ENCODE data around the gene CEP152.

Gene CEP152

DNA sequence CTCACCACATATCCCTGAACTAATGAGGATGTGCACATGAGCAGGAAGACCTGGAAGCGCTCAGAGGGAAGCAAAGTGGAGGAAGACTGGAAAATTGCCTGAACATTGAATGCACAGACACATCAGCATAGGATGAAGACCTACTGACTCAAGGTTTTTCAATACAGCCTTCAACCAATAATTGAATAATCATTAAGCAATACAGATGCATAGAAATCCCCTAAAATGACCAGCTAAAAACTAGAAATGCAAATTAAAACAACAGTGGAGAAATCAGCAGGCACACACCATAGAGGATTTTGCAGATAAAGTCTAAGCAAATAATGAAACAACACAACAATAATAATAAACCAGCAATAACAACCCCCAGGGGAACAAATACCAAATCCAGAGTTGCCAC is 80.4 kb downstream of the CEP152 start:
- no peak overlapping the region for H3K4me3 ChIP-seq (ENCODE audit: low read depth, low read length)
- peaks cover 4% of the 10 kb centered on the region for H3K9me3 ChIP-seq (ENCODE audit: control insufficient read depth, insufficient read depth, low read length)
- no peaks in the 10 kb centered on the region for H3K4me1 ChIP-seq (ENCODE audit: control insufficient read depth, insufficient read depth, low read length)
- no peak overlapping the region for H3K27ac ChIP-seq (ENCODE audit: low read depth, low read length)
- H3K9ac ChIP-seq (ENCODE audit: low read depth, low read length) = no peak overlapping the region
- H3K36me3 ChIP-seq (ENCODE audit: control insufficient read depth, insufficient read depth, low read length) = no peaks in the 10 kb centered on the region; the same call in 1 of the 2 replicates
- H3K27me3 ChIP-seq (ENCODE audit: control insufficient read depth, insufficient read depth, low read length) = no peaks in the 10 kb centered on the region

DNA sequence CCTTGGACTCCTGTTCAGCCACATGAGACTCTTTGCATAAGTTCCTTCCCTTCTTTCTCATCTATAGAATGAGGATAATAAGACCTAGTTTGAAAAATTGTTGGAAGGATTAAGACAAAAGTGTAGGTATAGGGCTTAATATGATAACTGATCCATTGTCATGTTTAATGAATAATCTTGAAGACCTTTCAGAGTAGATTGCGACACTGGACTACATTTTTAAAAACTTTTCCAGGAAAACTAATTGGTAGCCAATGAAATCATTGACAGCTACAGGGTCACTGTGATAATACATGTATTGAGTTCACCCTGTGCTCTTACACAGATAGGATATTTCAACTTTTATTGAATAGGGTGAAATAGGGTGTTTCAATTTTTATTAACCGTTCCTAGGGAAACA is 86.9 kb downstream of the CEP152 start:
- no peak overlapping the region for H3K4me3 ChIP-seq (ENCODE audit: low read depth, low read length)
- no peaks in the 10 kb centered on the region for H3K4me1 ChIP-seq (ENCODE audit: control insufficient read depth, insufficient read depth, low read length)
- no peak overlapping the region for H3K27ac ChIP-seq (ENCODE audit: low read depth, low read length)
- no peaks in the 10 kb centered on the region for H3K9me3 ChIP-seq (ENCODE audit: control insufficient read depth, insufficient read depth, low read length)
- H3K27me3 ChIP-seq (ENCODE audit: control insufficient read depth, insufficient read depth, low read length) = no peaks in the 10 kb centered on the region
- no peaks in the 10 kb centered on the region; the same call in 1 of the 2 replicates for H3K36me3 ChIP-seq (ENCODE audit: control insufficient read depth, insufficient read depth, low read length)
- H3K9ac ChIP-seq (ENCODE audit: low read depth, low read length) = no peak overlapping the region

DNA sequence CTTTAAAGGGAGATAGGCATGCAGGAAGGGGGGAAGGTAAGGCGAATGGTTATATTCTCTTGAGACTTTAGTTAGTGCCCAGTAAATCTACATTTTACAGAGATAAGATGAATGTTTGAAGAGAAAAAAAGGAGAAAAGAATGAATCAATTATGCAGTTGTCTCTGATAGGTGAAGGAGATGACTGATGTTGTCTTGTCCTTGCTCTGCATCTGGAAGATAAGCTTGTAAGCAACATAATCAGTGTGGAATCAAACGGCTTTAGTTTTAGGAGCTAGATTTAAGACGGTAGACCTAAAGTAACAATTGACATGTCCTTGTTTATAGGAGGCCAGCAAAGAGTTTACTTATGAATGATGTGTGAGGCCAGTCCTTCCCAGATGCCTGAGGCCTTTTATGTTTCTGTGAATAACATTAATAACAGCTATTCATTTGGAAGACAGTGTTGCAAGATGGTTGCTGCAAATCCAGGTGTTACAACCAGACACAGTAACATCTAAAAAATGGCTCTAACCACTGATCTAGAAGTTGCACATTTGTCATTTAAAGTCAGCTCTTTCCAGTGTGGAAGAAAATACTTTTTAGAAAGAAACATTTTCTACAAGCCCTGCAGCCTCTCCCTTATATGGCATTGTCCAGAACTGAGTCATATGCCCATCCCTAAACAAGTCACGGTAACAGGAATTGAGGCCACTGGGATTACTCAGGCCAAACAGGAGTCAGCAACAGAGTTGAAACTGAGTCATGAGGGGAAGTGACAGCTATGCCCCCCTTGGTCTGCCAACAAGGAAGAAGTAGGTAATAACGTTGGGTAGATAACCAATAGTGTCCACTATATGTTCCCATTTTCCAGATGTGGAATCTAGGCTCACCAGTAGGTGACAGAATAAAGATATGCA is 87.9 kb downstream of the CEP152 start:
- H3K36me3 ChIP-seq (ENCODE audit: control insufficient read depth, insufficient read depth, low read length) = no peaks in the 10 kb centered on the region
- H3K27ac ChIP-seq (ENCODE audit: low read depth, low read length) = no peak overlapping the region
- H3K9me3 ChIP-seq (ENCODE audit: control insufficient read depth, insufficient read depth, low read length) = no peaks in the 10 kb centered on the region
- no peaks in the 10 kb centered on the region for H3K4me1 ChIP-seq (ENCODE audit: control insufficient read depth, insufficient read depth, low read length)
- H3K27me3 ChIP-seq (ENCODE audit: control insufficient read depth, insufficient read depth, low read length) = no peaks in the 10 kb centered on the region
- no peak overlapping the region for H3K4me3 ChIP-seq (ENCODE audit: low read depth, low read length)
- H3K9ac ChIP-seq (ENCODE audit: low read depth, low read length) = no peak overlapping the region

DNA sequence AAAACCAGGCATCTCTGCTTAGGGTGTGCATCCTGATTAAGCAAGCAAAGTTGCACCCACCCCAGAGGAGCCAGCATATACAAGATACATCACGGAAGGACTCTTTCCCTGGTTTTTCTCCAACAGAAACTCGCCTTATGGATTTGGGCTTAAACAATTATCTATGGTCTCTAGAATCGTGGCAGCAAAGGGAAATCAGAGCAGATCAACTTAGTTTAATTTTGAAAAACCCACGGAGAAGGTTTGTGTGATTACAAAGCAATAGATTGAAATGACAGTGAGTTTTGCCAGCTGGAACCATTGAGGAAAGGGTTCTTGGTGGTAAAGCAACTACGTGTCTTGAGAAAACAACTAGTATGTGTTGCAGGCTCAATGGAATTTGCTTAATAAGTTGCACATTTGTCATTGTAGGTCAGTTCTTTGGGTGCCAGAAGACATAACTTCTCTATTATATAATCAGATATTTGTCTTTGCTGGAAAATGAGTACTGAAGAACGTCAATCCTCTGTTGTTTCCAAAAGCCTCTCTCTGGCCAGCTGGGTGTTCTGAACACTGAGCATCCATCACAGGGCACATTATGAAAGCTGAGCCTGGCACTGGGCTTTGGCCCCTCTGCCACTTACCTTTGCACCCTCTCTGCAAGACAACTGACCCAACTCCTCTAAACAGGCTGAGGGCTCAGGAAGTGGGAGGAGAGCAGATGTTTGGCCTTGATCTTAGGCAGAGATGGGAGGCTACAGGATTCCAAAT is 89.6 kb downstream of the CEP152 start:
- no peak overlapping the region for H3K27ac ChIP-seq (ENCODE audit: low read depth, low read length)
- H3K27me3 ChIP-seq (ENCODE audit: control insufficient read depth, insufficient read depth, low read length) = no peaks in the 10 kb centered on the region
- no peaks in the 10 kb centered on the region for H3K36me3 ChIP-seq (ENCODE audit: control insufficient read depth, insufficient read depth, low read length)
- H3K9ac ChIP-seq (ENCODE audit: low read depth, low read length) = no peak overlapping the region
- H3K4me3 ChIP-seq (ENCODE audit: low read depth, low read length) = no peak overlapping the region
- no peaks in the 10 kb centered on the region for H3K4me1 ChIP-seq (ENCODE audit: control insufficient read depth, insufficient read depth, low read length)
- H3K9me3 ChIP-seq (ENCODE audit: control insufficient read depth, insufficient read depth, low read length) = no peaks in the 10 kb centered on the region

DNA sequence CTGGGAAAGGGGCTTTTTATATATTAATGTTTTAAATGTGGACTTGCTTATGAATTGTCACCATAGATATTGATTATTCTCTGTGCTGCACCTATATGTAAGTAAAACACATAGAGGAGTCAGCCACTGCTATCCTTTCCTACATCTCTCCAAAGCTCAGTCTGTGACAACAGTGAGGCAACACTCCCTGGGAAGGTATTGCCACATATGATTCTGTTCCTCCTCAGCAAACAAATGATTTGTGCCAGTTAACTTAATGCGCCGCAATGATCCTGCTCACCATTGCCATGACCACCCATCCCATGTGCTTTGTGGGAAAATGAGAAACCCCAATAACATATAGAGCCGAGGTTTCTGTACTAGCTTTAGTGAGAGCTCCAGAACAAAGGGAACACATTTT is 90.2 kb downstream of the CEP152 start:
- Histone ChIP-seq H3K27ac (ENCODE audit: low read depth, low read length) (no peak overlapping the region), H3K9ac (ENCODE audit: low read depth, low read length) (no peak overlapping the region), H3K36me3 (ENCODE audit: control insufficient read depth, insufficient read depth, low read length) (no peaks in the 10 kb centered on the region), H3K27me3 (ENCODE audit: control insufficient read depth, insufficient read depth, low read length) (no peaks in the 10 kb centered on the region), H3K4me1 (ENCODE audit: control insufficient read depth, insufficient read depth, low read length) (no peaks in the 10 kb centered on the region), H3K4me3 (ENCODE audit: low read depth, low read length) (no peak overlapping the region), H3K9me3 (ENCODE audit: control insufficient read depth, insufficient read depth, low read length) (no peaks in the 10 kb centered on the region)

DNA sequence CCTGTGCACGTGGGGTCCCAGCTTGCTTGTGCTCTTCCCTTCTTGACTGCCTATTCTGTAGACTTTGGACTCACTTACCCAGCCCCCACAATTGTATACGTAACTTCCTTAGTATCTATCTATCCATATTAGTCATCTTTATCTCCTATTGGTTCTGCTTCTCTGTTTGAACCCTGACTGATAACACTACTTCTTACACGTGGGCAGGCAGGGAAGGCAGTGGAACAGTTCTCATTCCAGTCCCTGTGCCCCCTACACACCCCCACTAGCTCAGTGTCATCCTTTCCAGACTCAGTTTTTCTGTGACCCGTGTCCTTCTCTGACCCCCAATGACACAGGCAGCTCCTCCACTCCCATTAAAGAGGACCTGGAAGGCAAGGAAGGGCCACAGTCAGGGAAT is 91.2 kb downstream of the CEP152 start:
- Histone ChIP-seq H3K36me3 (ENCODE audit: control insufficient read depth, insufficient read depth, low read length) (no peaks in the 10 kb centered on the region), H3K9ac (ENCODE audit: low read depth, low read length) (no peak overlapping the region), H3K4me1 (ENCODE audit: control insufficient read depth, insufficient read depth, low read length) (no peaks in the 10 kb centered on the region), H3K9me3 (ENCODE audit: control insufficient read depth, insufficient read depth, low read length) (no peaks in the 10 kb centered on the region), H3K27ac (ENCODE audit: low read depth, low read length) (no peak overlapping the region), H3K4me3 (ENCODE audit: low read depth, low read length) (no peak overlapping the region), H3K27me3 (ENCODE audit: control insufficient read depth, insufficient read depth, low read length) (no peaks in the 10 kb centered on the region)

DNA sequence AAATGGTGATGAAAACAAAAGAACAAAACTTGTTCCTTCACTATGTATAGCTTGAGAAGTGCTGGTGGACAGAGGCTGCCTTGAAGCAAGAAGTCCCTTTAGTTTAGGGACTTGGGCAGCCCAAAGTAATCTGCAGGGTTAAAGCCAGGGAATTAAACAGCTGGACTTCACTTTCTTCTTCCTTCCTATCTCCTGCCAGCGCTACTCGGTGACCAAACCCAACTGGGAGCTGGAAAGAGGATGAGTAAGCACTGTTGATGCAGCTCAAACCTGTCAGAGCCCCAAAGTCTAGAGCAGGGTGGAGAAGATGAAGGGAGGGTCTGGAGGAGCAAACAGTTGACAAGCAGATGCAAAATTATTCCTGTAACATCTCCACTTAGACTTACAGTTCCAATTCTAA is 92.2 kb downstream of the CEP152 start:
- Histone ChIP-seq H3K4me3 (ENCODE audit: low read depth, low read length) (no peak overlapping the region), H3K27ac (ENCODE audit: low read depth, low read length) (no peak overlapping the region), H3K9ac (ENCODE audit: low read depth, low read length) (no peak overlapping the region), H3K9me3 (ENCODE audit: control insufficient read depth, insufficient read depth, low read length) (no peaks in the 10 kb centered on the region), H3K4me1 (ENCODE audit: control insufficient read depth, insufficient read depth, low read length) (no peaks in the 10 kb centered on the region), H3K27me3 (ENCODE audit: control insufficient read depth, insufficient read depth, low read length) (no peaks in the 10 kb centered on the region), H3K36me3 (ENCODE audit: control insufficient read depth, insufficient read depth, low read length) (no peaks in the 10 kb centered on the region)

DNA sequence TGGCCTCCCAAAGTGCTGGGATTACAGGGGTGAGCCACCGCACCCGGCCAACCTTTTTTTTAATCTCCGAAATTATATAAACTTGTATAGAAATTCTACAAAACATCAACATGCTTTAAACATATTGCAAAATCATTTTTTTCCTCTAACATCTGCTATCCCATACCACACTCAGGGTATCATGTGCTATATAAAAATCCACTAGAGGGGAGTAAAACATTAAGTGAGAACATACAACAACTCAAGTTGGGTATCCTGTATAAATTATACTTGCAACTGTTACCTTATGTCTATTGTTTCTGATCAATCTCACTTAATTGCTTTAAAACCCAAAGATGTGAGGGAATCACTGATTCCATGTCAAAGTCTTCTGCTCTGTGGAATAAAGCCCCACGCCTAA is 93.4 kb downstream of the CEP152 start:
- Histone ChIP-seq H3K4me1 (ENCODE audit: control insufficient read depth, insufficient read depth, low read length) (no peaks in the 10 kb centered on the region), H3K9me3 (ENCODE audit: control insufficient read depth, insufficient read depth, low read length) (no peaks in the 10 kb centered on the region), H3K9ac (ENCODE audit: low read depth, low read length) (no peak overlapping the region), H3K4me3 (ENCODE audit: low read depth, low read length) (no peak overlapping the region), H3K27ac (ENCODE audit: low read depth, low read length) (no peak overlapping the region), H3K27me3 (ENCODE audit: control insufficient read depth, insufficient read depth, low read length) (no peaks in the 10 kb centered on the region), H3K36me3 (ENCODE audit: control insufficient read depth, insufficient read depth, low read length) (no peaks in the 10 kb centered on the region)

DNA sequence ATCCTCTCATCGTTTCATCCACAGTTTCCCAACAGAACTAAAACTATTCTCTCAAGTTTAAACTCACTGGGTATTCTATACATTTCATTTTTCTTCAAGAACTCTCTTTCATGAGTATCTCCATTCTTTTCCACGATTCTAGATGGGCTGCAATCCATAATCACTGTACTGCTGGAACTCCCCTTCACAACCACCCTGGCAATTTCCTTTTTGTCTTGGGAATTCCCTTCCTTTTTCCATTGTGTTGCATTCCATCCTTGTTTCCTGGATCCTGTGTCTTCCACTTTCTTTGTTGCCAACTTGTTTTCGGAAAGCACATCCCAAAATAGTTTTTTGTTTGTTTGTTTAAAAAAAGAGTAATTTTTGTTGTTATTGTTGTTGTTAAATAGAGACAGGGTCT is 98.3 kb downstream of the CEP152 start:
- Histone ChIP-seq H3K9ac (ENCODE audit: low read depth, low read length) (no peak overlapping the region), H3K27ac (ENCODE audit: low read depth, low read length) (no peak overlapping the region), H3K36me3 (ENCODE audit: control insufficient read depth, insufficient read depth, low read length) (no peaks in the 10 kb centered on the region), H3K4me1 (ENCODE audit: control insufficient read depth, insufficient read depth, low read length) (no peaks in the 10 kb centered on the region), H3K27me3 (ENCODE audit: control insufficient read depth, insufficient read depth, low read length) (no peaks in the 10 kb centered on the region), H3K9me3 (ENCODE audit: control insufficient read depth, insufficient read depth, low read length) (no peaks in the 10 kb centered on the region), H3K4me3 (ENCODE audit: low read depth, low read length) (no peak overlapping the region)

DNA sequence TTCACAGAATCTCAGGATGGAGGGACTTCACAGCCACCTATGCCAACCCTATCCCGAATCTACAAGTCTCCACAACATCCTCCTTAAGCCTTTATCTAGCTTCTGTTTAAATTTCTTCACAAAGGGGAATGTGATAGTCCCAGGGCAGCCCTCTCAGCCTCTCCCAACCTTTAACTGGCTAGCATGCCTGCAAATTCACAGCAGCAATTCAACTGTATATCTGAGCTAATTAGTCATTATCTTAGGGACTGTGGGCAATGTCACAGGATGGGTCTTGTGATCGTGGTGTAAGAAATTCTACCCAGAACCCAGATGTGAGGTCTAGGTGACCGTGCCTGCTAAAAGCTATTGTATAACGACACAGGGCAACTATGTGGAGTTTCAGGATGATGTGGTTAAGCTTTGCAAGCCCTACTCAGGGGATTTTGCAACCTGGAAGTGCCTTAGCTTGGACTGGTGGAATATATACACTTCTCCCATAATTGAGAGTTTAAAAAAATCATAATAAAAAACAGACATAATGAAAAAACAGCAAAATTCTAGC is 99.8 kb downstream of the CEP152 start:
- Histone ChIP-seq H3K27me3 (ENCODE audit: control insufficient read depth, insufficient read depth, low read length) (no peaks in the 10 kb centered on the region), H3K9ac (ENCODE audit: low read depth, low read length) (no peak overlapping the region)

DNA sequence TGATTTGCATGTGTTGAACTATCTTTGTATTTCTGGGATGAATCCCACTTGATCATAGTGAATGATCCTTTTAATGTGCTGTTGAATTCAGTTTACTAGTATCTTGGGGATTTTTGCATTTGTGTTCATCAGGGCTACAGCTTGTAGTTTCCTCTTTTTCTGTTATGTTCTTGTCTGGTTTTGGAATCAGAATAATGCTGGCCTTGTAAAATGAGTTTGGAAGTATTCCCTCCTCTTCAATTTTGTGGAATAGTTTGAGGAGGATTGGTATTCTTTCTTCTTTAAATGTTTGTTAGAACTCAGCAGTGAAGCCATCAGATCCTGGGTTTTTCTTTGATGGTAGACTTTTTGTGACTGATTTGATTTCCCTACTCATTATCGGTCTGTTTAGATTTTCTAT is 102.2 kb downstream of the CEP152 start:
- Histone ChIP-seq H3K36me3 (ENCODE audit: control insufficient read depth, insufficient read depth, low read length) (no peaks in the 10 kb centered on the region), H3K4me1 (ENCODE audit: control insufficient read depth, insufficient read depth, low read length) (no peaks in the 10 kb centered on the region), H3K27me3 (ENCODE audit: control insufficient read depth, insufficient read depth, low read length) (no peaks in the 10 kb centered on the region), H3K27ac (ENCODE audit: low read depth, low read length) (no peak overlapping the region), H3K9me3 (ENCODE audit: control insufficient read depth, insufficient read depth, low read length) (peaks cover 5% of the 10 kb centered on the region; the same call in 1 of the 2 replicates), H3K9ac (ENCODE audit: low read depth, low read length) (no peak overlapping the region), H3K4me3 (ENCODE audit: low read depth, low read length) (no peak overlapping the region)

More for the DNA sequence above, 99.8 kb downstream of the CEP152 start:
- H3K36me3 ChIP-seq (ENCODE audit: control insufficient read depth, insufficient read depth, low read length) = no peaks in the 10 kb centered on the region
- H3K27ac ChIP-seq (ENCODE audit: low read depth, low read length) = no peak overlapping the region
- H3K4me3 ChIP-seq (ENCODE audit: low read depth, low read length) = no peak overlapping the region
- H3K4me1 ChIP-seq (ENCODE audit: control insufficient read depth, insufficient read depth, low read length) = no peaks in the 10 kb centered on the region
- H3K9me3 ChIP-seq (ENCODE audit: control insufficient read depth, insufficient read depth, low read length) = no peaks in the 10 kb centered on the region

Data from HUES48 (cell line).